Motor neuron (in vitro differentiated cells): ENCODE measurements around the gene HOXB9. TPM values are rescaled to one million over a fixed set of nuclear protein-coding genes. Genes with fewer than 3 reads are reported as not detected.

Source experiments
- ATAC-seq, 8 experiments: fragments of 200-7000 bp; cut with Tn5 transposase; replicated peaks in 6 of 8; 2 replicates each; pipeline ENCODE4 v1.8.0; 2021; ENCODE audit warnings: mild to moderate bottlenecking in 8 of 8, moderate library complexity in 8 of 8
- H3K27ac ChIP-seq, 2 donors: fragments of 250-450 bp; sonication (Bioruptor Pico); 2 replicates each; pipeline ENCODE4 v1.9.0; 2021; ENCODE audit warnings: antibody characterized with exemption in 2 of 2, mild to moderate bottlenecking in 2 of 2, moderate library complexity in 1 of 2
- H3K4me1 ChIP-seq, 2 donors: fragments of 250-450 bp; sonication (Bioruptor Pico); replicated peaks in 1 of 2; 2 replicates each; pipeline ENCODE4 v1.6.1; 2021; ENCODE audit warnings: antibody characterized with exemption in 2 of 2, mild to moderate bottlenecking in 2 of 2, moderate library complexity in 1 of 2
- H3K4me3 ChIP-seq, 5 donors: fragments of 250-450 bp; sonication (Bioruptor Pico); 2 replicates each; pipeline ENCODE4 v1.9.0; 2021; ENCODE audit warnings: antibody characterized with exemption in 5 of 5, mild to moderate bottlenecking in 5 of 5, moderate library complexity in 4 of 5
- WGBS, 10 experiments: fragments of 450-650 bp; shearing (Covaris generic); methylation state at CpG; one replicate each; pipeline ENCODE4 v1.0.0; 2022; 5-methylcytosine and 5-hydroxymethylcytosine counted together
- in situ Hi-C, 9 experiments: fragments of 400-800 bp; cut with MboI; loops; one replicate each; pipeline ENCODE4 v1.15.0; 2021; ENCODE audit warnings: low sequenced_read_pairs in 9 of 9, low pct_unique_long_range_greater_than_20kb in 2 of 9; ENCODE audit not compliant: unreplicated experiment in 9 of 9
- total RNA-seq, 8 experiments: library from RNA; unstranded; fragments of 300-600 nt; gene quantifications; 2 replicates each; pipeline versions ENCODE4 v1.2.3 to v1.2.4, GENCODE V29; 2022

The HOXB9 gene
- total RNA-seq, 8 experiments from 2014 or later: 0.10 to 154 (median 67.8) TPM

- Histone ChIP-seq H3K4me1 (peaks cover 12 to 56% of the 10 kb centered on the region in 2 donors), H3K4me3 (peak overlapping the region; percentile 62 to 91 (median 83)), H3K27ac (peak overlapping the region; percentile 90 to 96)
- no peak for ATAC-seq
- in situ Hi-C loops: no loop called here
- 0 to 86% (median 18%) methylated on average over 1 to 8 of the region's 10 CpGs for WGBS, 10 experiments
Measured at GRCh38 chr17:48589060-48589830, 36.9 kb downstream of the HOXB9 start.

GRCh38 chr17:48588528-48588927 lies 37.6 kb downstream of the HOXB9 start:
- peaks cover 19 to 60% of the 10 kb centered on the region in 2 donors for H3K4me1 ChIP-seq
- H3K4me3 ChIP-seq: peak overlapping the region; percentile 62 to 91 (median 83)
- no peak for ATAC-seq
- WGBS, 10 experiments: 0 to 30% (median 17%) methylated on average over 1 to 2 of the region's 2 CpGs; no CpG with 5 or more reads in 3 of the 10 experiments
- H3K27ac ChIP-seq: peak overlapping the region; percentile 90 to 96
- in situ Hi-C loops: no loop called here

- peaks cover 24 to 64% of the 10 kb centered on the region in 2 donors for H3K4me1 ChIP-seq
- peak overlapping the region; percentile 90 to 96 for H3K27ac ChIP-seq
- no peak for ATAC-seq
- 0 to 100% methylated on average over 1 to 2 of the region's 2 CpGs; no CpG with 5 or more reads in 8 of the 10 experiments for WGBS, 10 experiments
- in situ Hi-C loops: no loop called here
- H3K4me3 ChIP-seq: peak overlapping the region; percentile 62 to 91 (median 83)
Measured at GRCh38 chr17:48588074-48588415, 38.1 kb downstream of the HOXB9 start.

GRCh38 chr17:48587276-48588073 lies 38.7 kb downstream of the HOXB9 start:
- H3K4me3 ChIP-seq: peak overlapping the region; percentile 62 to 91 (median 83)
- peak overlapping the region; percentile 90 to 96 for H3K27ac ChIP-seq
- H3K4me1 ChIP-seq: peaks cover 30 to 69% of the 10 kb centered on the region in 2 donors
- in situ Hi-C loops: no loop called here
- WGBS, 10 experiments: 0 to 67% (median 10%) methylated on average over 1 to 4 of the region's 5 CpGs; no CpG with 5 or more reads in 3 of the 10 experiments
- peak in 4 of 8 experiments; percentile 4 to 22 (median 7) for ATAC-seq

GRCh38 chr17:48586355-48587258 lies 39.6 kb downstream of the HOXB9 start:
- Histone ChIP-seq H3K27ac (peak overlapping the region; percentile 90 to 96), H3K4me1 (peaks cover 32 to 69% of the 10 kb centered on the region in 2 donors), H3K4me3 (peak overlapping the region; percentile 62 to 91 (median 83))
- in situ Hi-C loops: no loop called here
- WGBS, 10 experiments: 0 to 90% (median 5%) methylated on average over 2 to 21 of the region's 34 CpGs; no CpG with 5 or more reads in 1 of the 10 experiments
- peak in 6 of 8 experiments; percentile 4 to 48 (median 35) for ATAC-seq

- Histone ChIP-seq H3K4me1 (peaks cover 35 to 50% of the 10 kb centered on the region in 2 donors), H3K4me3 (peak overlapping the region; percentile 62 to 91 (median 83)), H3K27ac (peak overlapping the region in 1 of 2 donors; percentile 96)
- ATAC-seq: peak in 3 of 8 experiments; percentile 0 to 3 (median 1)
- 0 to 50% (median 0%) methylated on average over 1 to 2 of the region's 2 CpGs; no CpG with 5 or more reads in 6 of the 10 experiments for WGBS, 10 experiments
- in situ Hi-C loops: no loop called here
Measured at GRCh38 chr17:48584223-48584741, 41.9 kb downstream of the HOXB9 start.

- Histone ChIP-seq H3K4me3 (peak overlapping the region; percentile 62 to 91 (median 83)), H3K27ac (peak overlapping the region in 1 of 2 donors; percentile 97), H3K4me1 (peaks cover 35 to 44% of the 10 kb centered on the region in 2 donors)
- no peak for ATAC-seq
- in situ Hi-C loops: no loop called here
- WGBS, 10 experiments: 0 to 87% (median 29%) methylated on average over 1 to 3 of the region's 3 CpGs; no CpG with 5 or more reads in 2 of the 10 experiments
Measured at GRCh38 chr17:48583708-48584222, 42.4 kb downstream of the HOXB9 start.

- in situ Hi-C loops: no loop called here
- WGBS, 10 experiments: 0 to 100% (median 0%) methylated on average over 1 to 6 of the region's 7 CpGs; no CpG with 5 or more reads in 3 of the 10 experiments
- Histone ChIP-seq H3K27ac (peak overlapping the region; percentile 94 to 97), H3K4me1 (peaks cover 34 to 35% of the 10 kb centered on the region in 2 donors), H3K4me3 (peak overlapping the region; percentile 67 to 91 (median 83))
- ATAC-seq: no peak
Measured at GRCh38 chr17:48582750-48583069, 43.4 kb downstream of the HOXB9 start.

- H3K27ac ChIP-seq: peak overlapping the region; percentile 94 to 97
- peak overlapping the region; percentile 67 to 91 (median 83) for H3K4me3 ChIP-seq
- peaks cover 31 to 53% of the 10 kb centered on the region in 2 donors for H3K4me1 ChIP-seq
- in situ Hi-C loops: no loop called here
- peak in 4 of 8 experiments; percentile 5 to 23 (median 16) for ATAC-seq
- WGBS, 10 experiments: 0 to 73% (median 2%) methylated on average over 1 to 24 of the region's 26 CpGs
Measured at GRCh38 chr17:48579760-48580554, 46.2 kb downstream of the HOXB9 start.

GRCh38 chr17:48579471-48579759 lies 46.7 kb downstream of the HOXB9 start:
- WGBS, 10 experiments: 0 to 81% (median 6%) methylated on average over 3 to 7 of the region's 7 CpGs; no CpG with 5 or more reads in 1 of the 10 experiments
- no peak for ATAC-seq
- in situ Hi-C loops: no loop called here
- peak overlapping the region; percentile 94 to 97 for H3K27ac ChIP-seq
- peaks cover 29 to 55% of the 10 kb centered on the region in 2 donors for H3K4me1 ChIP-seq
- H3K4me3 ChIP-seq: peak overlapping the region; percentile 67 to 91 (median 83)

- peak in 6 of 8 experiments; percentile 4 to 50 (median 33) for ATAC-seq
- H3K4me3 ChIP-seq: peak overlapping the region; percentile 67 to 91 (median 83)
- H3K27ac ChIP-seq: peak overlapping the region; percentile 94 to 97
- WGBS, 10 experiments: 0 to 62% (median 0%) methylated on average over 2 to 22 of the region's 43 CpGs; no CpG with 5 or more reads in 1 of the 10 experiments
- in situ Hi-C loops: no loop called here
- peaks cover 23 to 50% of the 10 kb centered on the region in 2 donors for H3K4me1 ChIP-seq
Measured at GRCh38 chr17:48578616-48579470, 47.3 kb downstream of the HOXB9 start.
